ENCODE results near the gene DNAJC17.
A peak's percentile ranks its signal among the peaks of the same experiment; 100 is the strongest.

Gene DNAJC17

DNA sequence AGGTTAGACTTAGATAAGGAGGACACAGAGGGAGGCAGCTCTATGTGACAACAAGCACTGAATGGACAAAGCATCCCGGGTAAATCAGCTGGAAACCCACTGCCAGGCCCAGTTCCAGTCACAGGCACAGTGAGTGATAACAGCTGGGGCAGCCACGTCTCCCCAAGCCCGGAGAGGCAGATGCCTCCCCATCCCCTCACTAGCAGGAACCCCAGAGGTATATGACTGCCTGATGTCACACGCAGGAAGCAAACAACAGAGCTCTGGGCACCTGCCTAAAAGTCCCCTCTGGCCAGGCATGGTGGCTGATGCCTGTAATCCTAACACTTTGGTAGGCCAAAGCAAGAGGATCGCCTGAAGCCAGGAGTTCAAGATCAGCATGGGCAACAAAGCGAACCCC lies 19.3 kb downstream of the DNAJC17 start:
- DNase-seq, result no peak

DNA sequence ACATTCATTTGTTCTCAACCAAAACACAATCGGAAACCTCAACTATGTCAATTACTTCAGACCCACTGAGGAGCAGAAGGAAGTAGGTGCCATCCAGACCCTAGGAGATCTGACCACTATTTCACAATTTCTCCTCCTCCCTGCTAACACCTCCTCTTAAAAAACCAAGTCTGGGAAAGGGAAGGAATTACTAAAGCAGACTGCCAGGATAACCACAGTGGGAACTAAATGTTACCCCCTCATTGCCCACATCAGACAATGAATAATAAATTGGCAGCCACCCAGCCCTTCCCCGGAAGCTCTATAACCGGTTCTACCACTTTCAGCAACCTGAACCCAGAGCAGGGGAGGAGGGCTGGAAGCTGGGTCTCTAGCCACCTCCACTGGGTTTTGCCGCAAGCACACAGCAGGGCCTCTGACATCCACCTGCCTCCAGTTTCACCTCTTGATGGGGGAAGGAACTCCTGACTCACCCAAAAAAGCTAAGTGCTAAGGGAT lies 19.9 kb downstream of the DNAJC17 start:
- DNase-seq, result peak; percentile 34 to 50

DNA sequence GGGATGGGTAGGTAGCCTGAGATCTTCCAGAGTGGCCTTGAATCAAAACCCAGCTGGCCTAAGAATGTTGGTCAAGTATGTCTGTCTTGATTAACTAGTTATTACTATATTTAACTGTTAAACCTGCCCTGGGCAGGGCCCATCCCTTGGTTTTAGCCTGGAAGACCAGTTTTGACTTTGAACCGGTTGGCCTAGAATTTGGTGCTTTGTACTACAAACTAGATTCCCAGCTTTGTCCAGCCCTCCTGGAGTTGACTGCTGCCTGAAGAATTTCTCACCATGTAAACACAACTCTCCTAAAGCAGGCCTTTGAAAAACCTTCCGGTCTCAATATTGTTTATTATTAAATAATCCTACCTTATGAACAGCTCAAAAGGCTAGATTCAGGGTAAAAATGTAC lies 21.5 kb downstream of the DNAJC17 start:
- DNase-seq, result no peak

DNA sequence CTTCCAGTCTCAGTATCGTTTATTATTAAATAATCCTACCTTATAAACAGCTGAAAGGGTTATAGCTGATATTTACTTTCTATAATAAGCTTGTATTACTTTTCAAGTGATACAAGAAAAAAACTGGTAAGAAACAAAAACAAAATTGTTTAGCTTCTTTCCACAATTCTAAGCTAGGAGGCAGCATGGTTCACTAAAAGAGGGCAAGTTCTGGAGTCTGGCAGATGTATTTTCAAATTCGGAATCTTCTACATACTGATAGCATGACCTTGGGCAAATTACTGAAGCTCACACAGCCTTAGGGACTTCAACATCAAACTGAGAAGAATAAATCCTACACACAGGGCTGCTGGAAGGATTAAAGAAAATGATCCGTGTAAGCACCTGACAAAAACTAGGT lies 22.1 kb downstream of the DNAJC17 start:
- DNase-seq, result no peak

DNA sequence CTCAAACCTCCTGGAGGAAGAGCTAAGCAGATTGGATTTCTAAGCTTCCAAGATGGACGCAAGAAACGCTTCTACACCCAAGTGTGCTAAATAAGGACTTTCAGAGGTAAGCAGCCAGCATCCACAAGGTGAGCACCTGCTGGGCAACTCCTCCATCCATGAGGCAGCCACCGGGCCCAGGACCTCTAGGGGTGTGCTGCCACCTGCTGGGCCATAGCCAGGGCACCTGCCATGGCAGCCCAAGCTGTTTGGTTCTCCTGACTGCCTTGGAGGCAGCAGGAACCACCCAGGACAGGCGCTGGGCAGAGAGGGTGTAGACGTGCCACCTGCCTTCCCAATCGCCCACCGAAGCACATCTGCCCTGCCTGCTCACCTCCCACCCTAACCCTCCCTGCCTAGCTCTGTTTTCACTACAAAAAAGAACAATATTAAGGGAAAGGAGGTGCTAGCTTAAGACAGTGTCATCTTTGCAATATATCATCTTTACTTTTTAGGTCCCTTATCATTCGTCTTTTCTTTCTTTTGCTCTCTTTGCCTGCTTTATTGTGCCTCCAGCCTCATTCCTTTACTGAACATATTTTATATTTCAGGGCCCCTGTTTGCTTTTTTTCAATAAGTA lies 24.6 kb downstream of the DNAJC17 start:
- DNase-seq, result peak; percentile 77 to 82

DNA sequence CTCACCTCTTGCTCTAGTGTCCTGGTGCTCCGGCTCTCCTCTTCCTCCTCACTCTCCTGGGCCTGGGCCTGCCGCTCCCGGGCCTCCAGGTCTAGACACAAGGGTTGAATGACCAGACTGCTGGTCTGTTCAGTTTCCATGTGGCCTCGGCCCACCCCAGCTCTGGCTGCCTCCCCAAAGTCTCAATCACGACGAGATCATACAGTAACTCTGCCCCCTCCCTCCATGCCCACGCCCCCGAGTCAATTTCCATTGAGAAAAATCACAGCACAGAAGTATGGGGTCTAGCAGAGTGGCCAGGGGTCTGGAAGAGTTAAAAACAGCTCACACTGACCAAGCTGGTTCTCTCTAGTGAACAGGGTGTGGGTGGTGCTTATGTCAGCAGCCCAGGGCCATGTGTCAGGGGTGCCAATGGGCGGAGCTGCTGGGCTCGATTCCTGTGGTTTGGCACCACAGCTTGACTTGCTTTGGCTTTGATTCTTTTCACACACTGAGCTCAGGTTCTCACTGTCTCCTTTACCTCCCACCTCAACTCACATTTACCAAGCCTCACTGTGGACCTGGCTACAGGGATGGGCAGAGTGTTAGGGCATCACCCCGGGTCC lies 30.6 kb downstream of the DNAJC17 start:
- DNase-seq, result peak; percentile 58 to 66

DNA sequence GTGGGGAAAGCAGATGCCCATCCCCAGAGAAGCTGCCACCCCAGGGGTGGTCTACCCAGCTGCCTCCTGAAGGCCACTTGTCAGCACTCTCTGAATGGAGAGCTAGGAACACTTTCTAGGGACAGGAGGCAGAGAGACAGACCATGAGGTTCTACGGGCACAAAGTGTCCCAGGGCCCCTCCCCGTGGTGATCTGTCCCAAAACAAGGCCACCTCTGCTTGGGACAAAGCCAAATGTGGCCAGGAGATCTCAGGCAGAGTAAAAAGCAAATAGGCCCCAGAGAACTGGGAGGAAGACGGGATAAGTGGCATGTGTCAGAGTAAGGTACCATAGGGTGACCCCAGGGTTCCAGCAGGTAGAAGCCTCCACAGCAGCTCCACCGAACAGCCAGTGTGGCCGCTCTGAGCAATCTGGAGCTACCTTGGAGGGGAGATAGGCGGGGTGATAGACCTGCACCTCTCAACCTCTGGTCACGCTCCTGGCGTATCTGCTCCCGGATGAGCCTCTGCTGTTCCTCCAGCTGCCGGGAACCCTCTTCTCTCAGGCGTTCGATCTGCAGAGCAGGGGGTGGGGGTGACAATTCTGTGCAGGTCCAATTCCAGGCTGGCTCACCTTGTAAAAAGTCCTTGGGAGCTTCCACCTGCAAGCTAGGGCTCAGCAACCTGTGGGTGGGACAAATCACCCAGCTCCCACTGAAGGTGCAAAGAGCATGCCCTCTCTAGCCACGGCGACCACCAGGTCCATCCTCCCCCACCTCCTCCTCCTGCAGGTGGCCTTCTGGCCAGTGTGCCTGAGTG lies 31.3 kb downstream of the DNAJC17 start:
- no peak for DNase-seq

DNA sequence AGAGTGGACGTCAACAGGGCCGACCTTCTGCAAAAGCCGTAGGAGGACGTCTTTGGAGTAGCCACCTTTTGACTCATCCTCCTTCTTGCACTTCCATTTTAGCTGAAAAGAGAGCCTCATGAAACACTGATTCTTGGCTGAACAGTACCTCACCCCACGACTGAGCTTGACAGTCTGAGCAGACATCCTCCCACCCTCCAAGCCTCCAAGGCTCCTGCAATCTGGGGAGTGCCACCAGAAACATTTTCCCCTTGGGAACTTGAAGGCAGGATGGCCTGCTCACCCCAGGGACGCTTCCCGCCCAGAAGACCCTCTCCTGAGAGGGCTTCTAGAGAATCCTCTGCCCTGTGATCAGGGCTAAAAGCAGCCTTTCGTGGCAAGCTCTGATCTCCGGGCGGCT lies 32.3 kb downstream of the DNAJC17 start:
- DNase-seq, result no peak

DNA sequence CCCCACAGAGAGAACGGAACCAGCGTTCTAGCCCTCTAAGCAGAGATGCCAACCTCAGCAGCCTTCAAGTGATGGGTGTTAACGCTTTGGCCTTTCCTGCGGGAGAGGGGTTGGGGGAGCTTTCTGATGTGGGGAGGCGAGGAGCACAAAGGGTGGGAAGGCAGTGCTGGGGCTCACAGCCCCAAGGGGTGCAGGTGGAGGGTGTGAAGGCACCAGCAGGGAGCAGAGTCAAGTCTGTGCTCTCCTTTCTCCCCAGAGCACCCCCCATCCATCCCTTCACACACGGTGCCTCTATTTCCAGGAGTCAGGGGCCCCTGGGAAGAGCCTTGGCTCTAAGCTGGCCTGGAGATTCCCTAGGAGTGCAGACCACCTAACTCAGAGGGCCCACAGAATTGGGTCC lies 33.4 kb downstream of the DNAJC17 start:
- DNase-seq, result no peak

DNA sequence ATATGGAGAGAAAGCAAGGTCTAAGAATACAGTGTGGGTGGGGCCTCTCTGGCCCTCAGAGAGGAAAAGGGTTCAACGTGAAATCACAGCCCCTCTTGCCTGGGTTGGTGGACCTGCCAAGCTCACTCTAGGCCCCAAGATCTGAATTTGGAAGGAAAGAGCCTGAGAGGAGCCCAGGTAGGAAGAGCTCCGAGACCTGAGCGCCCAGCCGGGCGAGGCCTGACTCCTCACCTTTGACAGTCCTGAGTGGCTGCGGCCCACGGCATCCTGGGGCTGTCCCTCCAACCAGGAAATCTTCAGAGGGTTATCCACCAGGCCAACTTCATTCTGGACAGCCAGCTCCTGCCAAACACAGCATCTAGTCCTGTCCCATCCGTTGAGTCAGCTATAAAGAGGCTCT lies 33.8 kb downstream of the DNAJC17 start:
- no peak for DNase-seq

DNA sequence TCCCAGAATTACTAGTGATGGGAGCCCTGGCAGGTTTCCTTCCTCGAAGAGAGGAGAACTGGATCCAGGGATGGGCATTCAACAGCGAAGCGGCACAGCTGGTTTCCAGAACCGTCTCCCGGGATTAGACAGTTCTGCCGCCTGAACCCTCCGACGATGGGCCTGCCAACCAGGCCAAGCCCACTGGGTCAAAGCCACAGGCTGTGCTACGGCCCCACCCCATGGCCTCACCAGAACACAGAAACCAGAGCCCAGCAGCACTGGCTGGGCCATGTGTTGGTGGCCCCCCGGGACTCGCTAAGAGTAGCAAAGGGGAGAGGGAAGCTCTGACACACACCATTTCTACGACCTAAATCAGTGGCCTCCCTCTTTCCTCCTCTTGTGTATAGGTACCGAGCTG lies 35.3 kb downstream of the DNAJC17 start:
- no peak for DNase-seq

DNA sequence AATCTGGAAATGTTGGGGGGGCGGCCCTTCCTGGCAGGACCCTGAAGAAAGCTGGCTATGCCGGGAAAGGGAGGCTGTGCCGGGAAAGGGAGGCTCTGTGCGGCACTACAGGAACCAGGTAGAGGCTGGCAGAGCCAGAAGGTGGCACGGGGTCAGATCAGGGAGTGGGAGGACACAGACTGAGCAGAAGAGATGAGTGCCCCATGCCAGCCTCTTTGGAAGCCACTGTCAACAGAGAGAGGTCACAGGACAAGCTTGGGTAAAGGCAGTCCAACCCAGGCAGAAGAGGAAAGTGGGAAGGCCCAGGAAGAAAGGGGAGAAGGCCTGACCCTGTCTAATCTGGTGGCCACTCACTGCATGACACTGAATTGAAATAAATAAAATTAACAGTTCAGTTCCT lies 36.0 kb downstream of the DNAJC17 start:
- DNase-seq, result no peak

DNA sequence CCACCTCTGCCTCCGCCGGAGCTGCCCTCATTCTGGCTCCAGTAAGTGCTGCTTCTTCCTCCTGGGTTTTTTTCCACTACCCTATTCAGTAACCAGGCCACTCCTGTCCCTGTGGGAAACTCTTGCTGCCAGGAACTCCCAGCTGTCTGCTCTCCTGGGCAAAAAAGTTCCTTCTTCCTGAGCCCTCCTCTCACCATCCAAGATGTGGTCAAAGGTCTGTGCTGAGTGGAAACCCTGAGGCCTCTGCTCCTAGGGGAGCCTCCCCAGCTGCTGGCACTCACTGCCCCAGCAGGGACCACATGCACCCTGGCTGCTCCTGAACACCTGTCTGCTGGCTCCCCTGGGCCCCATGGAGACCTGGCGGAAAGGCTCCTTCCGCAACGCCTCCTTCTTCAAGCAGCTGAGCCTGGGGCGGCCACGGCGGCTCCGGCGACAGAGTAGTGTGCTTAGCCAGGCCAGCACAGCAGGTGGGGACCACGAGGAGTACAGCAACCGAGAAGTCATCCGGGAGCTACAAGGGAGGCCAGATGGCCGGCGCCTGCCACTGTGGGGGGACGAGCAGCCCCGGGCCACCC lies 37.0 kb downstream of the DNAJC17 start:
- no peak for DNase-seq

DNA sequence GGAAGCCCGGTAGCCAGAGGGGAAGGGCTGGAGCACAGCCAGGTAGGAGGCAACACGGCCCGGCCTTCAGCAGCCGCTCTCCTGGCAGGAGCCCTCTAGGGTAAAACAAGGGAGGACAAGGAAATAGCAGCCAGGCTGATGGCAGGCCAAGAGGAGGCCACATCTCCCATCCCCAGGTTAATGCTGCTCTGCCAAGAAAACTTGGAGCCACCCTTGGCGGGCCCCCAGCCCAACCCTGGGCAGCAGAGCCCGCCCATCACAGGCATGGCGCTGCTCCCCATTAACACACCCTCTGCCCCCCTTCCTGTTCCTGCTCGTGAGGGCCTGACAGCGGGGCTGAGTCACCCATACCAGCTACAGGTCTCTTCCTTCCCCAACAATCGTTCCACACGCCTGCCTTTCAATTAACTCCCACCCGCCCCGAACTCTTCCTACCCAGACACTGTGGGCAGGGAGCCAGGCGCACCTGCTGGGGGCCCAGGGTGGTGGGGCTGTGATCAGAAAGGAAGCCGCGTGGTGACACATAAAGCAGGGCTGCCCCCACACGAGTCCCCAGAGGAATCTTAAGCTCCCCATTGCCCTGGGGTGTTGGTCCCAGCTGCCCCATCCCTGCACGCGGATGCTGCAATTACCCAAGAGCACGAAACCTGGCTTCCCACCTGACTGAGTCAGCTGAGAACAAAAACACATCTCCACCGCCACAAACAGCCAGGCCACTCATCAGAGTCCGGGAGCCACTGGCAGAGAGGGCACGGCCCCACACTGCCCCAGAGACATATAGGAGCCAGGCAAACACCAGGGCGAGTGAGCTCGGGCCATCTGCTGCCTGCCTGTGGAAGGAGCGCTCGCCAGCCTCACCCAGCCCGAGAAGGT lies 37.8 kb downstream of the DNAJC17 start, which contains the start of gene C15orf62:
C15orf62 (plus strand) TSS at position 707 of the 873 bp plus-strand sequence. CDS start 516 bp downstream, outside the sequence.
- DNase-seq, result peak; percentile 29 to 58

DNA sequence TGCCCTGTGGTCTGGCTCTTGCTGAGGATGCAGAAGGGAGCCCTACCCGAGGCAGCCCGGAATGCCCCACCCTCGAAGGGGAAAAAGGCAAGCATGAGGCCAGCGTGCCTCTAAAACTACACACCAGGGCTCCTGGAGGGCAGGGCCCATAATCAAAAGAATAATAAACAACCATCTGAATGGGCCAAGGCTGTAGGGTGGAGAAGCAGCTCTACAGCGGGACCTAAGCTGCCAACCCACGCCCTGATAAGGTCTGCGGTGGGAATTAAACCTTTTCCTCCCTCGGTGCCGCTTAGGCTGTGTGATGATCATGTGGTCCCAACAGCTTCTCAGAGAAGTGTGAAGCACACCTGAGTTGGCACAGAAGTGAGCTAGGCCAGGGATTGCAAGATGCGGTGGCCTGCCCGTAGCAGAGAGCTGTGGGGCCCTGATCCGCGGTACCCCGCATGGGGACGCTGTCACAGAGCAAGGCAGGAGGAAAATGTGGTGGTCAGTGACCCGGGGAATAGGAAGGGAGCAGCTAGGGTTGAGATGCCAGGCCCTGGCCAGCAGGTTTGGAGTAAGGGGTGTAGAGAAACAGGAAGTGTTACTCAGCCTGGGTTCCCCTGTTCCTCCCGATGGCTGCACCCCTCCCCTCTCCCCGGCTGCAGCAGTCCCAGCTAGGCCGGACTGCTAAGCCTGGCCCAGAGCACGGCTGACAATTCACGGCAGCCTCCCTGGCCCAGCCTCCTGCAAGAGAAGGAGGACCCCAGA lies 38.6 kb downstream of the DNAJC17 start:
- DNase-seq, result no peak

DNA sequence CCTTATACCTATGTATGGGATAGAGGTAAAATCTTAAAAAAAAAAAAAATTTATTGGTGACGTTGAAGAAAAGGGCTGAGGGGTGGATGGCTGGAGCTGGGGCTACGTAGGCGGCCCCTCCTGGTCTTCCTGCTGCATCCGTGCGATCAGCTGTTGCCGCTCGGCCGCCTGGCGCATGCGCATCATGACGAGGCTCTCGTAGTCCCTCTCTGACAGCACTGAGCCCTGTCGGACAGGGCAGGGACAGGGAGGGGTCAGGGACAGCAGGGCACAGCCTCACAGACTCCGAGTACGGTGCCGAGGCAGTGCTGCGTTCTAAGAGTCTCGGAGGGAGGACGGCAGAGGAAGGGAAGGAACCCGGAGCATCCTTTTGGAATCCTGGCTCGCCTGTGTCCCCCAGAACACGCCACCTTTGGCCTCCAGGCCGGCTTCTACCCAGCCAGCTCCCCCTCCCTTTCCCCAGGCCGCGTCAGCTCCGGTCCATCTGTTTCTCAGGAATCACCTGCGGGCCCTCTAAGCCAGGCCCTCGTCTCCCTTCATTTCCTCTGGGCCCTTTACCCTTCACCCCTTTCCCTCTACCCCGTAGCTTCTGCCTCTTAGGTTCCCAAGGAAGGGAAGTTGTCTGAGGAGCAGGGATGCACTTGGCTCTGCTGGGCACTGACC lies 39.3 kb downstream of the DNAJC17 start:
- no peak for DNase-seq

DNA sequence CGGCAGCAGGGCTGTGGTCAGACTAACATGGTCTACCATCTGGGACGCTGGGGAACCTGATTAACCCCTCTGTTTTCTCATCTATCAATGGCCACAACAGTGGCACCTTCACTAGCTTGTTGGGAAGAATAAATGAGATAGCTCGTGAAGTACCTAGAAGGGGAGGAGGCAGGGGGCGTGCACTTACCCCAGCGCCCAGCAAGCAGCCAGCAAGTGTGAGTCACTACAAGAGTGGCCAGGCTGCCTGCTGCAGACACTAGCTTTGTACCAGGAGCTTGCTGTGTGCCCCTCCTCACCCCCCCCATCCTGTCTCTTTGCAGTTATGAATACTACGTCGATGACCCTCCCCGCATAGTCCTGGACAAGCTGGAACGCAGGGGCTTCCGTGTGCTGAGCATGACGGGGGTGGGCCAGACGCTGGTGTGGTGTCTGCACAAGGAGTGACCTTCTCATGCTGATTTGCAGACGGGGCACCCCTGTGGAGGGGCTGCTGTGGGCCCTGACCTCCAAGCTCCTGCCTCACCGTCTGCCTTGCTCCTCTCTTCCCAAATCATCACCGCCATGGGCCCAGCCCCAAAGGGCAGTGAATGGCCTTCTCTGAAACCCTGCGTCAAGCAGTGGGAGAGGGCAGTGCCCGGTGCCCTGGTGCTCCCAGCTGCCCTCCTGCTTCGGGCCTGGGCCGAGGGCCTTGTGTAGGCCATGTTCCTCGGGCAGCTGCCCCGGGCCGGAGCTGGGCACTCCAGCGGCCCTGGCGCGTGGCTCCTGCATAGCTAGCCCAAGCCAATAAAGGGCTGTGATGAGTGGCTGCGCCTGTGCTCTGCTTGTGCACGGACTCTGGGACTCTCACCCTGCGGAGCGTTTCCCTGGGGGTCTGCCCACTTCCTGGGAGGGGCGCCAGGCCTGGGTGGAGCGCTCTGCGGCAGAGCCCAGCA lies 40.1 kb downstream of the DNAJC17 start:
- DNase-seq, result no peak

DNA sequence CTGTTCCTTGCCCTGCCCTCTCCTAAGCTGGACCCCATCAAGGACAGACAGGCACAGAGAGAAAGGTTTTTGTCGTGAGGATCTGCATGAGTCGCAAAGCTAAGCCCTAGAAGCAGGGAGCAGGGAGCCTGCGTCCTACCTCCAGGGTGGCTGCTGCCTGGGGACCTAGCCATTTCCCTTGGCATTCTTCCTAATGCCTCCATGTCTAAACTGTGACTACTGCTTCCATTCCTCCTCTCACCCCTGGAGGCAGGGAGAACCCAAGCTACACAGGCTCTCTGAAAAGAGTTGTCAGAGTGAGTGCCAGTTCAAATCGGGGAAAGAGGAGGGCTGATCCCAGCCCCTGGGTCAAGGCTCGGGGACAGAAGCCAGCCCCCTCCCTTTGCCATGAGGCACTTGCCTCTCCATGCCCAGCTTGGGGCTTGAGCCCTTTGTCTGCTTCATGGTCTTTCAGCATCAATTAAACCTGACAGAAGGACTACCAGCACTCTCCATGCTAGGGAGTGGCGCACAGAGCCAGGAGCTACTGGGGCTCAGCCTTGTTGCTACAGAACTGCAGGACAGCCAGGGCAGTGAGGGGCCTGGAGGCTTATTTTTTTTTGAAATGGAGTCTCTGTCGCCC lies 41.0 kb downstream of the DNAJC17 start:
- no peak for DNase-seq

DNA sequence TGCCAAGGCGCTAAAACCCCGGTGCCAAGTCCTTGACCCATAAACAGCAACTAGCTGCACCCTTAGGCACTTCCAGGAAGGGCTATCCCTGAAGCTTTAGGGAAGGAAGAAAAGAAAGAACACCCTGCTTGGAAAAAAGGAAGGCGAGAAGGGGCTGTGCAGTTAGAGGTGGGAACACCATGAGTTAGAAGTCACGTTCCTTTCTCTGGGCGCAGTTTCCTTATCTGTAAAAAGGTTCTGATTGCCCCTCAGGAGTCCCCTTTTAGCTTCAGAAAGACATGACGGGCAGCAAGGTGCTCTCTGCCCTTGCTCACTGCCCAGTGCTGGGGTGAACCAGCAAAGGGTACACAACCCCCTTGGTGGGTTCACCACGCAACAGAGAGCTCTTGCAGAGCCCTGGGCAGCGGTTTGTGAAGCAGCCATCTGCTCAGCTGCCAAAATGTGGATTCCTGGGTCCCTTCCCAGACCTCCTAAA lies 42.6 kb downstream of the DNAJC17 start:
- no peak for DNase-seq
